ENCODE measurements around the gene OPN1MW2. TPM values are rescaled to one million over a fixed set of nuclear protein-coding genes. Genes with fewer than 3 reads are reported as not detected.
"Not testable (repeated sequence)": the region's sequence is repeated elsewhere in the genome, so short reads cannot be mapped to it uniquely, and the experiment has no call there.

Gene OPN1MW2
- total RNA-seq: not detected in 3 replicates

DNA sequence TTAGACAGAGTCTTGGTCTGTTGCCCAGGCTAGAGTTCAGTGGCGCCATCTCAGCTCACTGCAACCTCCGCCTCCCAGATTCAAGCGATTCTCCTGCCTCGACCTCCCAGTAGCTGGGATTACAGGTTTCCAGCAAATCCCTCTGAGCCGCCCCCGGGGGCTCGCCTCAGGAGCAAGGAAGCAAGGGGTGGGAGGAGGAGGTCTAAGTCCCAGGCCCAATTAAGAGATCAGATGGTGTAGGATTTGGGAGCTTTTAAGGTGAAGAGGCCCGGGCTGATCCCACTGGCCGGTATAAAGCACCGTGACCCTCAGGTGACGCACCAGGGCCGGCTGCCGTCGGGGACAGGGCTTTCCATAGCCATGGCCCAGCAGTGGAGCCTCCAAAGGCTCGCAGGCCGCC is at the start of gene OPN1MW2:
Gene OPN1MW2 (plus strand): TSS at position 301 of the 400 bp plus-strand sequence. CDS start 60 bp downstream, at position 361.
- H3K4me1 Mint-ChIP-seq; DNase-seq (ENCODE audit: low spot score in 2 of 2, unreplicated experiment in 2 of 2); H3K36me3 Mint-ChIP-seq; H3K27ac Mint-ChIP-seq; H3K9me3 Mint-ChIP-seq; H3K4me3 Mint-ChIP-seq; H3K27me3 Mint-ChIP-seq (ENCODE audit: low read depth): not testable (repeated sequence)

- H3K4me1 Mint-ChIP-seq; H3K36me3 Mint-ChIP-seq; DNase-seq (ENCODE audit: low spot score in 2 of 2, unreplicated experiment in 2 of 2); H3K27me3 Mint-ChIP-seq (ENCODE audit: low read depth); H3K4me3 Mint-ChIP-seq; H3K27ac Mint-ChIP-seq; H3K9me3 Mint-ChIP-seq: not testable (repeated sequence)
Observed at GRCh38 chrX:154172535-154172943, 47.0 kb upstream of the OPN1MW2 start.

GRCh38 chrX:154174356-154174755 is 45.2 kb upstream of the OPN1MW2 start:
- H3K36me3 Mint-ChIP-seq; H3K4me1 Mint-ChIP-seq; DNase-seq (ENCODE audit: low spot score in 2 of 2, unreplicated experiment in 2 of 2); H3K27me3 Mint-ChIP-seq (ENCODE audit: low read depth); H3K4me3 Mint-ChIP-seq; H3K9me3 Mint-ChIP-seq; H3K27ac Mint-ChIP-seq: not testable (repeated sequence)

DNA sequence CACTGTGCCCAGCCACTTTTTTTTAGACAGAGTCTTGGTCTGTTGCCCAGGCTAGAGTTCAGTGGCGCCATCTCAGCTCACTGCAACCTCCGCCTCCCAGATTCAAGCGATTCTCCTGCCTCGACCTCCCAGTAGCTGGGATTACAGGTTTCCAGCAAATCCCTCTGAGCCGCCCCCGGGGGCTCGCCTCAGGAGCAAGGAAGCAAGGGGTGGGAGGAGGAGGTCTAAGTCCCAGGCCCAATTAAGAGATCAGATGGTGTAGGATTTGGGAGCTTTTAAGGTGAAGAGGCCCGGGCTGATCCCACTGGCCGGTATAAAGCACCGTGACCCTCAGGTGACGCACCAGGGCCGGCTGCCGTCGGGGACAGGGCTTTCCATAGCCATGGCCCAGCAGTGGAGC is 37.3 kb upstream of the OPN1MW2 start, which contains the start of gene OPN1MW:
Gene OPN1MW (plus strand): TSS at position 301 of the 400 bp plus-strand sequence. CDS start 82 bp downstream, at position 383.
- H3K4me3 Mint-ChIP-seq; H3K27ac Mint-ChIP-seq; H3K36me3 Mint-ChIP-seq; H3K9me3 Mint-ChIP-seq; H3K27me3 Mint-ChIP-seq (ENCODE audit: low read depth); DNase-seq (ENCODE audit: low spot score in 2 of 2, unreplicated experiment in 2 of 2); H3K4me1 Mint-ChIP-seq: not testable (repeated sequence)

DNA sequence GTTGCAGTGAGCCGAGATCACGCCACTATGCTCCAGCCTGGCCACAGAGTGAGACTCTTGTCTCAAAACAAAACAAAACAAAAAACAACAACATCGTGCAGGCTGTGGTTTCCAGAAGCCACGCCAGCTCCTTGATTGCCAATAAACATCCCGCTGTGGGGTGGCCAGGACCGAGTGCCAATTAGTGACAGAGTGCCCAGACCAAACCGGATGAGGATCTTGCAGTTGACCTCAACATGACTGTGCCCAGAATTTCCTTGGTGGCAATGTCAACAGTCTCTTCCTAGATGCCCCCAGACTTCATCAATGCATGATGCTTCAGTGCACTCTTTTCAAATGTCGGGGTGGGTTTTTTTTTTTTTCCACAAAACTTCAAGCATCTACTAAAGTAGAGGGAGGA is 35.8 kb upstream of the OPN1MW2 start:
- H3K27me3 Mint-ChIP-seq (ENCODE audit: low read depth); H3K36me3 Mint-ChIP-seq: not testable (repeated sequence)

DNA sequence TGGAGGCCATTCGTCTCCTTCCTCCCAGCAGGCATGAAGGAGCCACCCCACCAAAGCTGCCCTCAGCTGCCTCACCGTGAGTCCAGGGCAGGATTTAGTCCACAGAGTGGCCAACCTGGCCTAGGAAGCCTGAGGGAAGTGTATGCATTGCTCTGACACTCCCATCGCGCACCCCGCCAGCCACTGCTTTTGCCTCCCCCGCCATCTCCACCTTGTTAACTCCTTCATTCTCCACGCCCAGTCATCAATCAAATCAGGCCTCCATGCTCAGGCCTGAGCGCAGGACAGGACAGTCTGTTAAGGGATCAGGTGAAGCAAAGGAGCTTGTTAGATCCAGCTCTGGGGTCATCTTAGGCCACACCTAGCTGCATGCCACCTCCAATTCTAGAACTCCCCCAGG is 26.7 kb upstream of the OPN1MW2 start:
- not testable (repeated sequence) for H3K9me3 Mint-ChIP-seq; H3K4me1 Mint-ChIP-seq; H3K27me3 Mint-ChIP-seq (ENCODE audit: low read depth); H3K27ac Mint-ChIP-seq; H3K36me3 Mint-ChIP-seq; H3K4me3 Mint-ChIP-seq; DNase-seq (ENCODE audit: low spot score in 2 of 2, unreplicated experiment in 2 of 2)

More for the DNA sequence above, 35.8 kb upstream of the OPN1MW2 start:
- not testable (repeated sequence) for H3K27ac Mint-ChIP-seq; DNase-seq (ENCODE audit: low spot score in 2 of 2, unreplicated experiment in 2 of 2); H3K9me3 Mint-ChIP-seq; H3K4me1 Mint-ChIP-seq; H3K4me3 Mint-ChIP-seq

- not testable (repeated sequence) for H3K36me3 Mint-ChIP-seq; H3K27me3 Mint-ChIP-seq (ENCODE audit: low read depth); H3K4me1 Mint-ChIP-seq; H3K9me3 Mint-ChIP-seq; H3K27ac Mint-ChIP-seq; DNase-seq (ENCODE audit: low spot score in 2 of 2, unreplicated experiment in 2 of 2); H3K4me3 Mint-ChIP-seq
Observed at GRCh38 chrX:154194316-154194715, 25.2 kb upstream of the OPN1MW2 start.

DNA sequence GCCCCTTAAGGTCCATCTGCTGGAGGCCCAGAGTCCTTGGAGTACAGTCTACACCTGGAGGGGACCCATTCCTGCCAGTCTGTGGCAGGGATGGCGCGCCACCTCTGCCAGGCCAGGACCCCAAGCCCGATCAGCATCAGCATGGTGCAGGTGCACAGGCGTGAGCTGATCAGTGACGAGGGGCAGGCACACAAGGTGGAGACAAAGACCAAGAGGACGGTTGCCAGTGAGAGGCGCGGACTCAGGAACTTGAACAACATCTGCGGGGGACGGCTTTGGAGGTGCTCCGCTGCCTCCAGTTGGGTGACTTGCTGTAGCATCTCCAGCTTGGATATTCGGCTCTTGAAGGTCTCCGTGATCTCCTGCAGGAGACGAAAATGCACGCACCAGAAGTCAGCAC is 23.1 kb upstream of the OPN1MW2 start:
- not testable (repeated sequence) for H3K9me3 Mint-ChIP-seq; DNase-seq (ENCODE audit: low spot score in 2 of 2, unreplicated experiment in 2 of 2); H3K27ac Mint-ChIP-seq; H3K4me3 Mint-ChIP-seq; H3K27me3 Mint-ChIP-seq (ENCODE audit: low read depth); H3K4me1 Mint-ChIP-seq; H3K36me3 Mint-ChIP-seq

DNA sequence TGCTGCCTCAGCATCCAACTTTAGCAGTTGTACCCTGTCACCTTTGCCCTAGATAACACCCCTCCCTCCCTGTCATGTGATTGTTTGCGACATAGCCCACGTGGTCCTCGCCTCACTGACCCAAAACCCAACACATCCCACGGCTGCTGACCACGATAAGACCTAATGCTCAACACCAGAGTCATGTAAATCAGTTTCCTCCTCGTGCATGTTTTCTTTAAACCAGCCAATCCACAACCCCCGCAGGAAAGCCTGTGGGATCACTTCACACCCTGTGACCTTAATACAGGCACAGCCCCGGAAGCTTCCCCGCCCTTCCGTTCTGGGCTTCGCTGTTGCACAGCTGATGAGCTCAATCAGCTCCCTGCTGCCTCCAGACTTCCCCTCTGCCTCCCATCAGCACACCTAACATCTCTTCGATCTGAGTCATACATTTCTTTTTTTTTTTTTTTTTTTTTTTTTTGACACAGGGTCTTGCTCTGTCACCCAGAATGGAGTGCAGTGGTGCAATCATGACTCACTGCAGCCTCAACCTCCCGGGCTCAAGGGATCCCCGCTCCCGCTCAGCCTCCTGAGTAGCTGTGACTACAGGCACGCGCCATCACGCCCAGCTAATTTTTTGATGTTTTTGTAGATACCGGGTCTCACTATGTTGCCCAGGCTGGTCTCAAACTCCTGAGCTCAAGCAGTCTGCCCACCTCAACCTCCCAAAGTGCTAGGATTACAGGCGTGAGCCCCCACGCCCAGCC is 9.7 kb upstream of the OPN1MW2 start:
- not testable (repeated sequence) for H3K36me3 Mint-ChIP-seq; H3K27me3 Mint-ChIP-seq (ENCODE audit: low read depth); H3K9me3 Mint-ChIP-seq; H3K4me1 Mint-ChIP-seq; DNase-seq (ENCODE audit: low spot score in 2 of 2, unreplicated experiment in 2 of 2); H3K27ac Mint-ChIP-seq; H3K4me3 Mint-ChIP-seq

GRCh38 chrX:154211057-154211456 is 8.5 kb upstream of the OPN1MW2 start:
- not testable (repeated sequence) for H3K27me3 Mint-ChIP-seq (ENCODE audit: low read depth); H3K9me3 Mint-ChIP-seq; H3K36me3 Mint-ChIP-seq; H3K4me1 Mint-ChIP-seq; H3K27ac Mint-ChIP-seq; H3K4me3 Mint-ChIP-seq
- peak in 1 of 2 experiments; percentile 11 for DNase-seq (ENCODE audit: low spot score in 2 of 2, unreplicated experiment in 2 of 2)

GRCh38 chrX:154211499-154211898 is 8.1 kb upstream of the OPN1MW2 start:
- H3K4me1 Mint-ChIP-seq; H3K4me3 Mint-ChIP-seq; H3K36me3 Mint-ChIP-seq; H3K27ac Mint-ChIP-seq; H3K9me3 Mint-ChIP-seq; H3K27me3 Mint-ChIP-seq (ENCODE audit: low read depth); DNase-seq (ENCODE audit: low spot score in 2 of 2, unreplicated experiment in 2 of 2): not testable (repeated sequence)

DNA sequence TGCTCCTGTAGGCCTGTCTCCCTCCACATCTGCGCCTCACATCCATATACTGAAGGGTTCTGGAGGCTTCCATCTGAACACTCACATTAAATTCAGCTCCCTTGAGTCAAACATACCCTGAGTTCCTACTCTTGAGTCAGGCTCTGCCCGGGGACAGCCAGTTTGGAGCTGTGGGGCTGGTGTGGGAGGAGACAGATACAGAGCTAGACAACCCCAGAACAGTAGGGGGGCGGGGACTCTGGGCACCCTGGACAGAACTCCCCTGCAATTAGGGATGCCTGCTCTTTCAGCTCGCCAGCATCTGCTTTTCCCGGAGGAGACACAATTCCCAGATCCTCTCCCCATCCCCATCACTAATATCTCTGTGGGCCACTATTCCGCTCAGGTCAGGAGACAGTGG is 5.7 kb downstream of the OPN1MW2 start:
- not testable (repeated sequence) for H3K27me3 Mint-ChIP-seq (ENCODE audit: low read depth); H3K9me3 Mint-ChIP-seq; H3K4me1 Mint-ChIP-seq; DNase-seq (ENCODE audit: low spot score in 2 of 2, unreplicated experiment in 2 of 2); H3K36me3 Mint-ChIP-seq; H3K4me3 Mint-ChIP-seq; H3K27ac Mint-ChIP-seq

DNA sequence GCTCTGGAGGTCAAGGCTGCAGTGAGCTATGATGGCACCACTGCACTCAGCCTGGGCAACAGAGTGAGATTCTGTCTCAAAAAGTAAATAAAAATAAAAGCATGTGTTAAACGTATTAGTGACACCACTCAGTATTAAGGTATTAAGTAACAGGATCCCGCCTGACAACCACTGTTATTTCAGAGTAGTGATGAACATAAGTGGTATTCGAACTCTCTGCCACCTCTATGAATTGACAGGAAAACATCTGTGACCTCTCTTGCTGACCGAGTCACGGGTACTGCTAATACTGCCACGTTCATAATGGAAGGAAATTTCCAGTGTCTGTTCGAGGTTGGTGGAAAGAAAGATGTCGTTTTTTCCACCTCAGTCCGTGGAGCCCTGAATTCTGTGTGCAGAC is 7.2 kb downstream of the OPN1MW2 start:
- H3K27me3 Mint-ChIP-seq (ENCODE audit: low read depth); H3K4me3 Mint-ChIP-seq; H3K4me1 Mint-ChIP-seq: not testable (repeated sequence)

DNA sequence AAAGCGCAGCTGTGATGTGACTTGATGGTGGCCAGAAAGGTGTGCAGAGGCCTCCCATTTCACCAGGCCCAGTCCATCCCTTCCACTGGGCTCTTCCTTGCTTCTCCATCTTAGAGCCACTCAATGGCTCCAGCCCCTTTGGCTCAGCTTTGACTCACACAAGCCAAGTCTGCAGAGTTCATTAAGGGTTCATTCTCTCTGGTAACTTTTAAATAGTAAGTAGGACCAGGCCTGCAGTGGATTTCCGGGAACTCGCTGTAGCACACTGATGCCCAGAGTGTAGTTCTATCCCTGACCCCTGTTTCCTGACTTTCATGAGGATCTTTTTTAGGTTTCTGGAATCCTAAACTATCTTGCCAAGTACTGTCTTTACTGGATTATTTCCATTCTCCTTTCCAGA is 11.9 kb downstream of the OPN1MW2 start:
- not testable (repeated sequence) for H3K27ac Mint-ChIP-seq; H3K36me3 Mint-ChIP-seq; H3K4me1 Mint-ChIP-seq; H3K27me3 Mint-ChIP-seq (ENCODE audit: low read depth); H3K9me3 Mint-ChIP-seq; DNase-seq (ENCODE audit: low spot score in 2 of 2, unreplicated experiment in 2 of 2); H3K4me3 Mint-ChIP-seq

More for the DNA sequence above, 7.2 kb downstream of the OPN1MW2 start:
- H3K27ac Mint-ChIP-seq; H3K9me3 Mint-ChIP-seq; H3K36me3 Mint-ChIP-seq; DNase-seq (ENCODE audit: low spot score in 2 of 2, unreplicated experiment in 2 of 2): not testable (repeated sequence)

GRCh38 chrX:154233620-154234019 is 14.1 kb downstream of the OPN1MW2 start:
- not testable (repeated sequence) for H3K36me3 Mint-ChIP-seq; DNase-seq (ENCODE audit: low spot score in 2 of 2, unreplicated experiment in 2 of 2); H3K4me1 Mint-ChIP-seq; H3K27ac Mint-ChIP-seq; H3K9me3 Mint-ChIP-seq; H3K4me3 Mint-ChIP-seq; H3K27me3 Mint-ChIP-seq (ENCODE audit: low read depth)
